T-cell (primary cell): ENCODE measurements around the gene CCDC88C. TPM values are rescaled to one million over a fixed set of nuclear protein-coding genes. Genes with fewer than 3 reads are reported as not detected.

ENCODE experiments used
- ATAC-seq, 4 experiments: fragments of 200-7000 bp in 3 of 4; fragments of 150-1000 bp in 1 of 4; cut with Tn5 transposase; replicated peaks in 1 of 4; 1 replicate in 3 of 4; 2 replicates in 1 of 4; pipeline ENCODE4 v1.10.0; 2021; ENCODE audit warnings: moderate library complexity in 3 of 4, mild to moderate bottlenecking in 2 of 4, moderate number of reproducible peaks in 1 of 4
- CTCF ChIA-PET, 2 donors: fragments of 300-600 bp; sonication (Branson Sonifier 250); formaldehyde crosslinking; loops; one replicate each; lab custom pipeline; 2022; ENCODE audit warnings: antibody characterized with exemption in 2 of 2; lab: Charles Lee
- POLR2A ChIA-PET, 2 donors: fragments of 300-600 bp; sonication (Branson Sonifier 250); formaldehyde crosslinking; loops; one replicate each; lab custom pipeline; 2022; ENCODE audit warnings: antibody characterized with exemption in 2 of 2; lab: Charles Lee
- DNase-seq, 35 experiments: peaks; one replicate each; pipeline versions ENCODE4 v3.0.0 to v3.0.0-alpha.2; 2013 to 2023
- H3K27ac ChIP-seq: one replicate; pipeline ENCODE4 v1.5.1; 2013; ENCODE audit warnings: low read length
- H3K27me3 ChIP-seq, 2 experiments: replicated peaks in 1 of 2; 1 replicate in 1 of 2; 2 replicates in 1 of 2; pipeline versions ENCODE4 v1.6.1 to v1.7.0; 2013; ENCODE audit warnings: low read length in 1 of 2, mixed read lengths in 1 of 2; ENCODE audit not compliant: control insufficient read depth in 2 of 2, insufficient read depth in 2 of 2; ENCODE audit errors: extremely low read depth in 1 of 2
- H3K36me3 ChIP-seq, 2 donors: 1 replicate in 1 of 2; 2 replicates in 1 of 2; pipeline versions ENCODE4 v1.6.1 to v1.7.0; 2013; ENCODE audit warnings: low read length in 1 of 2; ENCODE audit not compliant: control insufficient read depth in 2 of 2, insufficient read depth in 1 of 2; ENCODE audit errors: extremely low read depth in 1 of 2
- H3K4me1 ChIP-seq, 2 experiments: 1 replicate in 1 of 2; 2 replicates in 1 of 2; pipeline versions ENCODE4 v1.6.1 to v1.7.0; 2013; ENCODE audit warnings: low read length in 2 of 2, mixed read lengths in 1 of 2; ENCODE audit not compliant: insufficient read depth in 2 of 2, control insufficient read depth in 1 of 2; ENCODE audit errors: extremely low read depth in 1 of 2
- H3K4me3 ChIP-seq, 2 donors: 1 replicate in 1 of 2; 2 replicates in 1 of 2; pipeline versions ENCODE4 v1.5.1 to v1.7.0; 2013; ENCODE audit warnings: mild to moderate bottlenecking in 2 of 2, low read length in 1 of 2, moderate library complexity in 1 of 2; ENCODE audit not compliant: control insufficient read depth in 1 of 2; ENCODE audit errors: extremely low read depth in 1 of 2
- H3K9me3 ChIP-seq: 2 replicates; pipeline ENCODE4 v1.7.0; 2013
- H3K27ac Mint-ChIP-seq, 2 donors: one replicate each; pipeline ENCODE4 v1.8.0; 2020 to 2021; ENCODE audit warnings: mild to moderate bottlenecking in 2 of 2, mixed read lengths in 2 of 2
- H3K27me3 Mint-ChIP-seq, 2 donors: one replicate each; pipeline ENCODE4 v1.8.0; 2021 to 2022; ENCODE audit warnings: mixed read lengths in 2 of 2
- H3K36me3 Mint-ChIP-seq: one replicate; pipeline ENCODE4 v1.8.0; 2021; ENCODE audit warnings: mixed read lengths
- H3K4me1 Mint-ChIP-seq, 3 donors: one replicate each; pipeline ENCODE4 v1.8.0; 2020 to 2022; ENCODE audit warnings: mixed read lengths in 3 of 3, mild to moderate bottlenecking in 1 of 3
- H3K4me3 Mint-ChIP-seq, 3 donors: one replicate each; pipeline ENCODE4 v1.8.0; 2020 to 2022; ENCODE audit warnings: mild to moderate bottlenecking in 3 of 3, mixed read lengths in 3 of 3, moderate library complexity in 3 of 3
- H3K9me3 Mint-ChIP-seq, 3 donors: one replicate each; pipeline ENCODE4 v1.8.0; 2020 to 2022; ENCODE audit warnings: mixed read lengths in 3 of 3
- WGBS: methylation state at CpG from one replicate; pipeline ENCODE4 v1.1.5; 2013; ENCODE audit warnings: missing lambda C conversion rate; ENCODE audit not compliant: insufficient coverage; 5-methylcytosine and 5-hydroxymethylcytosine counted together
- total RNA-seq, 35 experiments: library from RNA in 6 of 35; stranded (reverse) in 6 of 35; fragments of 120-200 nt in 1 of 35; gene quantifications; one replicate each; pipeline versions ENCODE4 v1.2.1 to v1.2.4 and lab custom pipeline; 2013 to 2026

CCDC88C gene
- total RNA-seq, 5 donors from 2014 or later (not counting 1 experiment from before 2014, with no cell fraction given), result 260 to 368 (median 275) TPM

GRCh38 chr14:91238085-91238484 lies 179.5 kb downstream of the CCDC88C start:
- CTCF ChIA-PET, result no interaction called here

DNA sequence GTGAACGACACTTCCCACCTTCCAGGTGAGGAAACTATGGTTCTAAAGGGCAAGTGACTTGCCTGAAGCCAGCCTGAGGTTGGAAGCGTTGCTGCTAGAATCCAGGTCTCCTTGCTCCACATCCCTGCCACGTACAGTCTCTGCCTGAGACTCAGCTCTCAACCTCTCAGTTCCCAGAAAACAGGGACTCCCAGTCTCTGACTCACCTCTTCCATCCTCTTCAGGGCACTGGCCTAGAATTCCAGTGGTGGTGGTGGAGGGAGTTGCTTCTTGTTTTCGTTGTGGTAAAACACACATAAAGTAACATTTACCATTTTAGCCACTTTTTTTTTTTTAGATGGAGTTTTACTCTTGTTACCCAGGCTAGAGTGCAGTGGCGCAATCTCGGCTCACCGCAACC lies 180.4 kb downstream of the CCDC88C start:
- Mint-ChIP-seq H3K9me3 (no peaks in the 10 kb centered on the region), H3K4me3 (no peak overlapping the region), H3K36me3 (peaks cover 36% of the 10 kb centered on the region), H3K27ac (peak overlapping the region in 1 of 2 donors; percentile 60), H3K4me1 (peaks cover 64 to 82% (median 73%) of the 10 kb centered on the region in 3 donors), H3K27me3 (no peaks in the 10 kb centered on the region)
- ChIA-PET POLR2A (interaction anchor here in 1 of 2 donors (0.6 kb wide), 1 partner anchor 33 kb away, joined by 3 read pairs; no protein-coding TSS in a partner anchor), CTCF (interaction anchor here in 1 of 2 donors (0.5 kb wide), 1 partner anchor 916 kb away, joined by 3 read pairs; no protein-coding TSS in a partner anchor)
- peaks cover 14 to 74% of the 10 kb centered on the region in 2 experiments for H3K4me1 ChIP-seq
- 90% methylated on average over 2 of the region's 7 CpGs for WGBS
- H3K27ac ChIP-seq, result no peak overlapping the region
- H3K27me3 ChIP-seq, result no peaks in the 10 kb centered on the region
- H3K4me3 ChIP-seq, result no peak overlapping the region
- DNase-seq (no peak), ATAC-seq (no peak)
- H3K36me3 ChIP-seq, result peaks cover 0 to 14% of the 10 kb centered on the region in 2 donors
- no peaks in the 10 kb centered on the region for H3K9me3 ChIP-seq

More at GRCh38 chr14:91238085-91238484, 179.5 kb downstream of the CCDC88C start:
- ATAC-seq (no peak), DNase-seq (no peak)
- H3K36me3 ChIP-seq, result peaks cover 0 to 14% of the 10 kb centered on the region in 2 donors
- H3K4me3 ChIP-seq, result no peak overlapping the region
- Mint-ChIP-seq H3K4me1 (peaks cover 68 to 82% (median 73%) of the 10 kb centered on the region in 3 donors), H3K36me3 (peaks cover 31% of the 10 kb centered on the region), H3K27ac (peak overlapping the region; percentile 77 to 84), H3K9me3 (no peaks in the 10 kb centered on the region), H3K27me3 (no peaks in the 10 kb centered on the region), H3K4me3 (no peak overlapping the region)
- POLR2A ChIA-PET, result interaction anchor here (0.9 to 1.1 kb wide), 2 partner anchors 8 to 14 kb away, joined by 3 read pairs; no protein-coding TSS in a partner anchor
- no peaks in the 10 kb centered on the region for H3K27me3 ChIP-seq
- no peak overlapping the region for H3K27ac ChIP-seq
- H3K9me3 ChIP-seq, result no peaks in the 10 kb centered on the region
- WGBS, result 100% methylated on average over 1 of the region's 4 CpGs
- peaks cover 20 to 73% of the 10 kb centered on the region in 2 experiments for H3K4me1 ChIP-seq

DNA sequence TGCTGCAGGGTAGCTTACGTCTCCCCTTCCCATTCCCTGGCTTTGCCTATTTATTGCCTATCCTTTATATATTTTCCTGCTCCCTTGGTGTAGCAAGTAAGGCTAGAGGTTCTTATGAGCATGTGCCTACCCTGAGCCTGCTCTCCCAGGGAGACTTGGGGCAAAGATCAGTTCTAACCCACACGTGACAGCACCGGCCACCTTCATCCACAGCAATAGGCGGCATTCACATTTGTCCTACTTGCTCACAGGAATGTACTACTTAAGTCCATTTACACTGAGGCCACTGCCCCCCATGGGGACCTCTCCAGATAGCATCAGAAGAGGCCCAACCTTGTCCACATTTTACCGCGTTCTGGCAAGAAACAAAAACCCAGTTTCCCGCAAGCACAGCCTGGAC lies 181.8 kb downstream of the CCDC88C start:
- Mint-ChIP-seq H3K36me3 (peaks cover 38% of the 10 kb centered on the region), H3K27me3 (no peaks in the 10 kb centered on the region), H3K9me3 (peaks cover 0 to under 1% (median 0%) of the 10 kb centered on the region in 3 donors), H3K4me1 (peaks cover 64 to 82% (median 73%) of the 10 kb centered on the region in 3 donors), H3K27ac (peak overlapping the region; percentile 76 to 83), H3K4me3 (no peak overlapping the region)
- no peak for DNase-seq
- 93% methylated on average over 6 of the region's 7 CpGs for WGBS
- no peak overlapping the region for H3K4me3 ChIP-seq
- CTCF ChIA-PET, result interaction anchor here (0.6 kb wide), 2 partner anchors 29 to 719 kb away, joined by 3 to 5 read pairs; no protein-coding TSS in a partner anchor
- no peaks in the 10 kb centered on the region for H3K27me3 ChIP-seq
- H3K9me3 ChIP-seq, result no peaks in the 10 kb centered on the region
- H3K27ac ChIP-seq, result no peak overlapping the region
- H3K4me1 ChIP-seq, result peaks cover 15 to 74% of the 10 kb centered on the region in 2 experiments
- no peak for ATAC-seq
- peaks cover 0 to 11% of the 10 kb centered on the region in 2 donors for H3K36me3 ChIP-seq
- POLR2A ChIA-PET, result no interaction called here

DNA sequence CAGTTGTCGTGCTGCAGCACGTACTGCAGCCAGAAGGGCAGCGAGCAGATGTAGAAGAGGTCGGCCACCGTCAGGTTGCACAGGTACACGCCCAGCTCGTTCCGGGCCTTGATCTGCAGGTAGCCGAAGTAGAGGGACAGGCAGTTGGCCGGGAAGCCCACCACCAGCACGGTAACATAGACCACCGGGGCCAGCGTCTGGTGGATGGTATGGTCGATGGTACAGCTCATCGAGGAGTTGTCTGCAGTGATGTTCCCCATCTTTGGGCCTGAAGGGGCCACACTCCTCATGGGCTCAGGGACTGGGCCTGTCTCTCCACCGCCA lies 182.9 kb downstream of the CCDC88C start:
- Histone ChIP-seq H3K4me3 (no peak overlapping the region), H3K9me3 (no peaks in the 10 kb centered on the region), H3K27ac (no peak overlapping the region), H3K36me3 (peaks cover 0 to 11% of the 10 kb centered on the region in 2 donors), H3K4me1 (peaks cover 26 to 76% of the 10 kb centered on the region in 2 experiments), H3K27me3 (no peaks in the 10 kb centered on the region)
- CTCF ChIA-PET, result no interaction called here
- Mint-ChIP-seq H3K36me3 (peaks cover 38% of the 10 kb centered on the region), H3K4me1 (peaks cover 66 to 82% (median 74%) of the 10 kb centered on the region in 3 donors), H3K27me3 (no peaks in the 10 kb centered on the region), H3K27ac (peak overlapping the region in 1 of 2 donors; percentile 61), H3K4me3 (no peak overlapping the region), H3K9me3 (peaks cover 0 to 4% (median 0%) of the 10 kb centered on the region in 3 donors)
- WGBS, result 97% methylated on average over 13 of the region's 16 CpGs
- no peak for DNase-seq
- ATAC-seq, result no peak
- POLR2A ChIA-PET, result interaction anchor here in 1 of 2 donors (0.7 kb wide), 1 partner anchor 205 kb away, joined by 4 read pairs; no protein-coding TSS in a partner anchor

- Mint-ChIP-seq H3K9me3 (peaks cover 0 to 4% (median 0%) of the 10 kb centered on the region in 3 donors), H3K27ac (no peak overlapping the region), H3K4me3 (no peak overlapping the region), H3K36me3 (peaks cover 38% of the 10 kb centered on the region), H3K4me1 (peaks cover 66 to 82% (median 74%) of the 10 kb centered on the region in 3 donors), H3K27me3 (no peaks in the 10 kb centered on the region)
- Histone ChIP-seq H3K4me3 (no peak overlapping the region), H3K4me1 (peaks cover 31 to 77% of the 10 kb centered on the region in 2 experiments), H3K9me3 (no peaks in the 10 kb centered on the region), H3K27ac (no peak overlapping the region), H3K36me3 (peaks cover 0 to 11% of the 10 kb centered on the region in 2 donors), H3K27me3 (no peaks in the 10 kb centered on the region)
- CTCF ChIA-PET, result no interaction called here
- POLR2A ChIA-PET, result no interaction called here
- ATAC-seq, result no peak
- WGBS, result 95% methylated on average over 50 of the region's 63 CpGs
- no peak for DNase-seq
Measured at GRCh38 chr14:91233936-91234790, 183.5 kb downstream of the CCDC88C start.

- DNase-seq (no peak), ATAC-seq (no peak)
- H3K9me3 Mint-ChIP-seq, result peaks cover 0 to 4% (median 0%) of the 10 kb centered on the region in 3 donors
- ChIA-PET POLR2A (interaction anchor here in 1 of 2 donors (0.6 to 1.1 kb wide), 2 partner anchors 11 to 16 kb away, joined by 3 to 4 read pairs; no protein-coding TSS in a partner anchor), CTCF (no interaction called here)
- WGBS, result no CpG with 5 or more reads among the region's 2 CpGs
- H3K36me3 Mint-ChIP-seq, result peaks cover 34% of the 10 kb centered on the region
- peaks cover 44 to 83% of the 10 kb centered on the region in 2 experiments for H3K4me1 ChIP-seq
- H3K4me1 Mint-ChIP-seq, result peaks cover 66 to 82% (median 75%) of the 10 kb centered on the region in 3 donors
- H3K27ac ChIP-seq, result peak overlapping the region; percentile 89
- peak overlapping the region; percentile 94 to 95 for H3K27ac Mint-ChIP-seq
- peak overlapping the region in 1 of 3 donors; percentile 39 for H3K4me3 Mint-ChIP-seq
- no peaks in the 10 kb centered on the region for H3K9me3 ChIP-seq
- no peaks in the 10 kb centered on the region for H3K27me3 Mint-ChIP-seq
- no peaks in the 10 kb centered on the region for H3K27me3 ChIP-seq
- no peak overlapping the region for H3K4me3 ChIP-seq
- H3K36me3 ChIP-seq, result peaks cover 0 to 11% of the 10 kb centered on the region in 2 donors
Measured at GRCh38 chr14:91232603-91233002, 185.0 kb downstream of the CCDC88C start.
